HepG2 (cell line): ENCODE results near the gene C7orf57. TPM values are rescaled to one million over a fixed set of nuclear protein-coding genes. Genes with fewer than 3 reads are reported as not detected.

Source experiments
- ATAC-seq: fragments of 200-7000 bp; cut with Tn5 transposase; 3 replicates; pipeline ENCODE4 v1.9.1; 2020; ENCODE audit warnings: mild to moderate bottlenecking, moderate library complexity
- BruUV-seq: library from RNA; stranded (reverse); fragments of 400-500 nt; replicated peaks from 2 replicates; lab custom pipeline; 2021; lab: Mats Ljungman, UMichigan
- CTCF ChIA-PET: fragments of 300-600 bp; formaldehyde crosslinking; extraction: SDS; loops from one replicate; lab custom pipeline; 2021; ENCODE audit warnings: low total read pairs, inconsistent platforms, low intra/inter-chr PET ratio; lab: Yijun Ruan, JAX
- POLR2A ChIA-PET: fragments of 350-600 bp; sonication (Branson Sonifier 250); formaldehyde crosslinking; loops from one replicate; lab custom pipeline; 2020; ENCODE audit warnings: antibody characterized with exemption, inconsistent platforms; lab: Yijun Ruan, JAX
- DNase-seq: peaks from one replicate; pipeline ENCODE4 v3.0.0-alpha.2; 2015; ENCODE audit warnings: low spot score
- FAIRE-seq: peaks from 3 replicates; lab custom pipeline; 2011; peaks lifted over from hg19 to GRCh38; lab: Jason Lieb, UNC
- H2AFZ ChIP-seq: one replicate; pipeline ENCODE4 v1.6.1; 2011; ENCODE audit warnings: low read length, inconsistent platforms
- H3K27ac ChIP-seq: fragments of 300-600 bp; 3 replicates; pipeline ENCODE4 v1.8.0; 2011; ENCODE audit warnings: mixed run types, mild to moderate bottlenecking, mixed read lengths, low read length, inconsistent platforms; ENCODE audit not compliant: insufficient read depth; ENCODE audit errors: extremely low read length
- H3K27me3 ChIP-seq, 2 experiments: fragments of 200-600 bp in 1 of 2; 2 replicates in 1 of 2; 3 replicates in 1 of 2; pipeline versions ENCODE4 v1.6.0 to v1.8.0; 2011; ENCODE audit warnings: low read length in 2 of 2, mild to moderate bottlenecking in 2 of 2, moderate library complexity in 2 of 2, inconsistent platforms in 1 of 2; ENCODE audit not compliant: insufficient read depth in 2 of 2, control insufficient read depth in 1 of 2
- H3K36me3 ChIP-seq, 2 experiments: fragments of 200-600 bp in 1 of 2; replicated peaks in 1 of 2; 2 replicates in 1 of 2; 3 replicates in 1 of 2; pipeline versions ENCODE4 v1.5.1 to v1.8.0; 2011; ENCODE audit warnings: low read length in 2 of 2, inconsistent platforms in 1 of 2; ENCODE audit not compliant: insufficient read depth in 2 of 2, control insufficient read depth in 1 of 2
- H3K4me1 ChIP-seq: 2 replicates; pipeline ENCODE4 v1.5.1; 2012; ENCODE audit warnings: low read length, inconsistent platforms; ENCODE audit not compliant: insufficient read depth
- H3K4me2 ChIP-seq: 2 replicates; pipeline ENCODE4 v1.6.0; 2011; ENCODE audit warnings: low read depth, low read length, inconsistent platforms
- H3K4me3 ChIP-seq, 3 experiments: fragments of 200-600 bp in 1 of 3; sonication (generic), shearing (Covaris generic) in 1 of 3; replicated peaks in 1 of 3; 2 replicates each; pipeline ENCODE4 v1.5.1; 2011 to 2016; ENCODE audit warnings: low read length in 3 of 3, inconsistent platforms in 2 of 3, low read depth in 2 of 3, mild to moderate bottlenecking in 2 of 3, control low read depth in 1 of 3, mixed read lengths in 1 of 3; ENCODE audit not compliant: insufficient read depth in 1 of 3
- H3K79me2 ChIP-seq: one replicate; pipeline ENCODE4 v1.6.1; 2011; ENCODE audit warnings: low read length, inconsistent platforms; ENCODE audit not compliant: insufficient read depth
- H3K9ac ChIP-seq: 2 replicates; pipeline ENCODE4 v1.6.0; 2011; ENCODE audit warnings: mild to moderate bottlenecking, low read depth, low read length, inconsistent platforms; ENCODE audit not compliant: insufficient read depth
- H3K9me3 ChIP-seq: 2 replicates; pipeline ENCODE4 v1.5.1; 2012; ENCODE audit warnings: mild to moderate bottlenecking, low read length
- H4K20me1 ChIP-seq: 2 replicates; pipeline ENCODE4 v1.6.0; 2011; ENCODE audit warnings: inconsistent platforms, mild to moderate bottlenecking, low read length, moderate library complexity; ENCODE audit not compliant: insufficient read depth
- ADNP ChIP-seq: sonication (generic); formaldehyde crosslinking; IDR thresholded peaks from 2 replicates; pipeline ENCODE4 v1.4.0; 2020; ENCODE audit warnings: missing genetic modification reagents
- ARNTL ChIP-seq: sonication (generic); formaldehyde crosslinking; IDR thresholded peaks from 2 replicates; pipeline ENCODE4 v1.4.0; 2020; ENCODE audit warnings: mild to moderate bottlenecking, missing genetic modification reagents
- CHCHD3 ChIP-seq: sonication (generic); formaldehyde crosslinking; IDR thresholded peaks from 2 replicates; pipeline ENCODE4 v1.8.0; 2022; ENCODE audit warnings: mild to moderate bottlenecking, missing genetic modification reagents, moderate library complexity
- FOXO1 ChIP-seq: sonication (generic); formaldehyde crosslinking; IDR thresholded peaks from 2 replicates; pipeline ENCODE4 v1.4.0; 2020; ENCODE audit warnings: missing genetic modification reagents
- KAT8 ChIP-seq: IDR thresholded peaks from 2 replicates; pipeline ENCODE4 v1.6.1; 2016; ENCODE audit warnings: missing genetic modification reagents, missing compliant biosample characterization
- MAZ ChIP-seq, 2 experiments: sonication (generic) in 1 of 2; formaldehyde crosslinking in 1 of 2; IDR thresholded peaks; 2 replicates each; pipeline versions ENCODE4 v1.5.0 to v1.6.1; 2012 to 2020; ENCODE audit warnings: low read depth in 2 of 2, mild to moderate bottlenecking in 2 of 2, borderline replicate concordance in 1 of 2, improper control_type of control experiment in 1 of 2, low read length in 1 of 2, missing genetic modification reagents in 1 of 2, moderate library complexity in 1 of 2
- ZFY ChIP-seq: sonication (generic); formaldehyde crosslinking; IDR thresholded peaks from 2 replicates; pipeline ENCODE4 v1.4.0; 2020; ENCODE audit warnings: missing genetic modification reagents
- WGBS: methylation state at CpG from one replicate; pipeline ENCODE4 v1.1.6; 2017; ENCODE audit warnings: low lambda C conversion rate; 5-methylcytosine and 5-hydroxymethylcytosine counted together
- in situ Hi-C: cut with HindIII; loops from 2 replicates; pipeline ENCODE4 v1.10.0; 2017; ENCODE audit warnings: low pct_unique_long_range_greater_than_20kb; ENCODE audit not compliant: extremely low pct_ligation_motif_present
- intact Hi-C: fragments of 100-400 bp; cut with micrococcal nuclease; formaldehyde crosslinking; loops from one replicate; pipeline ENCODE4 v1.10.0; 2022; ENCODE audit not compliant: unreplicated experiment
- polyA plus RNA-seq, 8 experiments: library from polyadenylated mRNA; depleted of rRNA in 3 of 8; stranded (reverse) in 7 of 8; unstranded in 1 of 8; fragments of >200 nt; fragmentation: Illumina TruSeq in 4 of 8; extraction: Trizol in 4 of 8; gene quantifications; 2 replicates each; pipeline versions ENCODE4 v1.2.1 to v1.2.3, GENCODE V29; 2011 to 2016; ENCODE audit warnings: low read depth in 4 of 8, missing spikeins in 1 of 8, mixed read lengths in 1 of 8; ENCODE audit not compliant: insufficient read depth in 1 of 8
- total RNA-seq, 5 experiments: library from RNA; depleted of rRNA; stranded (reverse); fragments of >200 nt; fragmentation: Illumina TruSeq; extraction: Trizol; gene quantifications; 2 replicates each; pipeline ENCODE4 v1.2.3, GENCODE V29; 2016; ENCODE audit warnings: low read depth in 1 of 5
- TF ChIP-seq, protein P1 (sequence below): sonication (generic); formaldehyde crosslinking; IDR thresholded peaks from 2 replicates; pipeline ENCODE4 v1.4.0; 2020; ENCODE audit warnings: low read depth, missing genetic modification reagents

Gene C7orf57
- total and polyA plus RNA-seq, 2 of the 13 experiments (the other 11 are each of a cell fraction or from before 2014, with no cell fraction given) = not detected

- TF ChIP-seq ZFY (CRISPR knock-in tag) (no peak), CHCHD3 (CRISPR knock-in tag) (no peak), ARNTL (no peak)
- TF ChIP-seq, protein P1, sequence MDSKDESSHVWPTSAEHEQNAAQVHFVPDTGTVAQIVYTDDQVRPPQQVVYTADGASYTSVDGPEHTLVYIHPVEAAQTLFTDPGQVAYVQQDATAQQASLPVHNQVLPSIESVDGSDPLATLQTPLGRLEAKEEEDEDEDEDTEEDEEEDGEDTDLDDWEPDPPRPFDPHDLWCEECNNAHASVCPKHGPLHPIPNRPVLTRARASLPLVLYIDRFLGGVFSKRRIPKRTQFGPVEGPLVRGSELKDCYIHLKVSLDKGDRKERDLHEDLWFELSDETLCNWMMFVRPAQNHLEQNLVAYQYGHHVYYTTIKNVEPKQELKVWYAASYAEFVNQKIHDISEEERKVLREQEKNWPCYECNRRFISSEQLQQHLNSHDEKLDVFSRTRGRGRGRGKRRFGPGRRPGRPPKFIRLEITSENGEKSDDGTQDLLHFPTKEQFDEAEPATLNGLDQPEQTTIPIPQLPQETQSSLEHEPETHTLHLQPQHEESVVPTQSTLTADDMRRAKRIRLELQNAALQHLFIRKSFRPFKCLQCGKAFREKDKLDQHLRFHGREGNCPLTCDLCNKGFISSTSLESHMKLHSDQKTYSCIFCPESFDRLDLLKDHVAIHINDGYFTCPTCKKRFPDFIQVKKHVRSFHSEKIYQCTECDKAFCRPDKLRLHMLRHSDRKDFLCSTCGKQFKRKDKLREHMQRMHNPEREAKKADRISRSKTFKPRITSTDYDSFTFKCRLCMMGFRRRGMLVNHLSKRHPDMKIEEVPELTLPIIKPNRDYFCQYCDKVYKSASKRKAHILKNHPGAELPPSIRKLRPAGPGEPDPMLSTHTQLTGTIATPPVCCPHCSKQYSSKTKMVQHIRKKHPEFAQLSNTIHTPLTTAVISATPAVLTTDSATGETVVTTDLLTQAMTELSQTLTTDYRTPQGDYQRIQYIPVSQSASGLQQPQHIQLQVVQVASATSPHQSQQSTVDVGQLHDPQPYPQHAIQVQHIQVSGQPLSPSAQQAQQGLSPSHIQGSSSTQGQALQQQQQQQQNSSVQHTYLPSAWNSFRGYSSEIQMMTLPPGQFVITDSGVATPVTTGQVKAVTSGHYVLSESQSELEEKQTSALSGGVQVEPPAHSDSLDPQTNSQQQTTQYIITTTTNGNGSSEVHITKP (CRISPR knock-in tag) = no peak
These were observed 14.5 kb downstream of the C7orf57 start (continued) for GRCh38 chr7:48049850-48050249.

DNA sequence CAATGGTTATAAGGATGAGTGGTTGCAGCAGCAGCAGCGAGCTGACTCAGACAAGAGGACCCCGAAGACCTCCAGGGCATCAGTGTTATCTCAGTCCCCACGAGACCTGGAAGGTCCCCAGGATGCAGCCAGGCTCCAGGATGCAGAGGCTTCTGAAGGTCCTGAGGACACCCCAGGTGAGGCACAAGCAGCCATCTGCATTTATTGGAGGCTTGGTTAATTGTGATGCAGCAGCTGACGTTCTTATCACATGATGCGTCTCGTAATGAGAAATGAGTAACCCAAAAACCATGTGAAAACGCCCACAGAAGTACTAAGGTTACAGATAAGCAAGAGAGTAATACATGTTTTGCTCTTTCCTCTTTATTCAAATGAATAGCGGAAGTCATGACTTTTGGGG, 17.4 kb downstream of the C7orf57 start:
- ChIA-PET CTCF (no interaction called here), POLR2A (no interaction called here)
- intact Hi-C loops = no loop called here
- 26% methylated on average over 8 of the region's 8 CpGs for WGBS
- H3K27me3 ChIP-seq = peaks cover 1 to 4% of the 10 kb centered on the region in 2 experiments; a peak in 2 of 5 replicates
- H3K27ac ChIP-seq = no peak overlapping the region
- H3K9me3 ChIP-seq = no peaks in the 10 kb centered on the region
- H4K20me1 ChIP-seq = no peaks in the 10 kb centered on the region
- H3K4me3 ChIP-seq = no peak overlapping the region
- no TSS peak for BruUV-seq
- DNase-seq = no peak
- no peak overlapping the region for H3K9ac ChIP-seq
- no peaks in the 10 kb centered on the region for H3K36me3 ChIP-seq
- in situ Hi-C loops = no loop called here
- no peak overlapping the region for H3K4me2 ChIP-seq
- no peaks in the 10 kb centered on the region for H3K79me2 ChIP-seq
- ATAC-seq = no peak
- H2AFZ ChIP-seq = no peak overlapping the region
- TF ChIP-seq MAZ (IDR thresholded peaks at IDR 0.05; ENCODE audit: borderline replicate concordance, low read depth, low read length) = no peak
- TF ChIP-seq MAZ (CRISPR knock-in tag; IDR thresholded peaks at IDR 0.05; ENCODE audit: low read depth) = no peak
- no peak for TF ChIP-seq ADNP (CRISPR knock-in tag)
- no peak for TF ChIP-seq FOXO1 (CRISPR knock-in tag)
- no peak for TF ChIP-seq KAT8
- no peak for FAIRE-seq
- no peaks in the 10 kb centered on the region for H3K4me1 ChIP-seq
